Measurements from ENCODE around the gene FGF12. TPM values are rescaled to one million over a fixed set of nuclear protein-coding genes. Genes with fewer than 3 reads are reported as not detected.

Gene FGF12
- total RNA-seq, 2 donors from 2014 or later = 0.21 to 0.56 TPM

- DNase-seq = no peak
These were observed 30.3 kb downstream of the FGF12 start for GRCh38 chr3:192696943-192697587.

DNA sequence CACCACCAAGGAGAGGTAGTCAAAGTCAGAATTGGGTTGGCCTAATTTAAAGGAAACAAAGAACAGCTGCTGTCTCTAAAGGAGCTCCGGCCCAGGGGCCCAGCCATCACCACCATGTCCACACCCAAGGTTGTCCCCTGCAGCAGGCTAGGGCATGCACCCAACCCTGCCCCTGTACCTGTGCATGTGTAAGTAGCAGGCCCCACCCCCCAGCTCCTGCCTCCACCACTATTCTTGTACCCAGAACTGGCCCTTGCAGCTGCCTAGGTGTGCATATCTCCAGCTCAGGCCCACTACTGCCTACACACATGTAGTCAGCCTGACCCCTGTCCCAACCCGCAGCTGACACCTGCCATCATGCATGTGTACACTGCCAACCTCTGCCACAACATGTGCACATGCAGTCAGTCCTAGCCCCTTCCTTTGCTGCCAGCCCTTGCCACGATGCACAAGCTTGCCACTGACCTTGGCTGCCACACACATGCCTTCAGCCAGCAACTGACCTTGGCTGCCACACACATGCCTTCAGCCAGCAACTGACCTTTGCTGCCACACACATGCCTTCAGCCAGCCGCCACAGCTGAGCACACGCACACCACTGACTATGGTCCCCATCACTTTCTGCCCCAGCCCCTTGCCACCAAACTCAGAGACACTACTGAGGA, 39.7 kb downstream of the FGF12 start:
- intact Hi-C loops (cut with DNase I, micrococcal nuclease) = no loop called here
- ATAC-seq (no peak), DNase-seq (no peak)

More at GRCh38 chr3:192696943-192697587, 30.3 kb downstream of the FGF12 start:
- no peak for ATAC-seq
- intact Hi-C loops (cut with DNase I, micrococcal nuclease) = no loop called here

GRCh38 chr3:192685801-192686200, 41.5 kb downstream of the FGF12 start:
- no peak for DNase-seq
- ATAC-seq = no peak
- intact Hi-C loops (cut with DNase I, micrococcal nuclease) = no loop called here

DNA sequence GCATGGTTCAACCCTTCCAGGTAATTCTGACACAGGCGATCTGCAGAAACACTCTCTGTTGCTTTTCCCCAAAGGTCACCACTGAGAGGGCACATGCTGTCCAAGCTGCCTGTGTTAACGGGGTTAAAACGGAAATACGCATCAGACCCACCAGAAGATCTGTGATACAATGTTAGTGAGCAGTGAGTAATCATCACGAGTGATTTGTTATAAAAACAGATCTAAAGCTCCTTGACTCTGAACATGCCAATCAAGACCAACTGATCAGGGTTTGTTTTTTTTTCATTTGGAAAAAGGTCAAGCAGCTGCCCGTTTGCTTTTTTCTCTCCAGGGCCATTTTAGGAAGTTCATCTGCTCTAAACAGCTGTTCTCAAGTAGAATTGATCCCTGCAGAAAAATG, 43.2 kb downstream of the FGF12 start:
- no peak for DNase-seq
- no peak for ATAC-seq
- intact Hi-C loops (cut with DNase I, micrococcal nuclease) = no loop called here

GRCh38 chr3:192675958-192676649, 51.2 kb downstream of the FGF12 start:
- DNase-seq (no peak), ATAC-seq (no peak)
- intact Hi-C loops (cut with DNase I, micrococcal nuclease) = no loop called here

GRCh38 chr3:192655628-192656027, 71.7 kb downstream of the FGF12 start:
- DNase-seq = no peak
- no peak for ATAC-seq
- intact Hi-C loops (cut with DNase I, micrococcal nuclease) = no loop called here

DNA sequence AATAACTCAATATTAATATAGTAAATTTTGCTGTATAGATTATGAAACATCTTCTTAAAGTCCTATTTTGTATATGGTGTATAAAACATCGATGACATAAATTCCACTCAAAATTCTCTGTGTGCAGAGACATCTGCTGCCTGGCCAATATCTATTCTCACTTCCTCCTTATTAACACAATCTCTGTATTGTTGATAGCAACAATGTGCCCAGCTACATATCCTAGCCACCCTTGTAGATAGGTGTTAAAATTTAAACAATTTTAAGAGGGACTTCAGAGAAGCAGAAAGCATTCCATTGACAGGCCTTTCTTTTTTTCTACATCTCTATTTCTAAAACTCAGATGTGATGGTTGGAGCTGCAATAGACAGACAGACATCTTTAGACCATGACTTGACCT, 72.3 kb downstream of the FGF12 start:
- DNase-seq (no peak), ATAC-seq (no peak)
- intact Hi-C loops (cut with DNase I, micrococcal nuclease) = no loop called here

DNA sequence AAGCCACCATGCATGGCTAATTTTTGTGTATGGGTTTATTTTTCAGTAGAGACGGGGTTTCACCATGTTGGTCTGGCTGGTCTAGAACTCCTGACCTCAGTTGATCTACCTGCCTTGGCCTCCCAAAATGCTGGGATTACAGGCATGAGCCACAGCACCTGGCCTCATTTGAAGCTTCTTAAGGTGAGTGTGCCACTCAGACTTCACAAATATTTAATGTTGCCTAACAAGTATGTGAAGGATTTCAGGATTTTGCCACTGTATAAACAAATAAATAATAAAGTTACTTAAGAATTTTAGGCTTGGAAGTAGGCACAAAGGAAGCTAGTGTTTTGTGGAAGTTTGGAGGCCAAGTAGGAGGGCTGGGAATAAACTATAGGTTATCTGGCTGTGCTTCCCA, 73.5 kb downstream of the FGF12 start:
- DNase-seq (no peak), ATAC-seq (no peak)
- intact Hi-C loops (cut with DNase I, micrococcal nuclease) = no loop called here

- intact Hi-C loops (cut with DNase I, micrococcal nuclease) = no loop called here
- DNase-seq (no peak), ATAC-seq (no peak)
These were observed 74.6 kb downstream of the FGF12 start for GRCh38 chr3:192652727-192653126.

- ATAC-seq (no peak), DNase-seq (no peak)
- intact Hi-C loops (cut with DNase I, micrococcal nuclease) = no loop called here
These were observed 75.4 kb downstream of the FGF12 start for GRCh38 chr3:192651836-192652512.

DNA sequence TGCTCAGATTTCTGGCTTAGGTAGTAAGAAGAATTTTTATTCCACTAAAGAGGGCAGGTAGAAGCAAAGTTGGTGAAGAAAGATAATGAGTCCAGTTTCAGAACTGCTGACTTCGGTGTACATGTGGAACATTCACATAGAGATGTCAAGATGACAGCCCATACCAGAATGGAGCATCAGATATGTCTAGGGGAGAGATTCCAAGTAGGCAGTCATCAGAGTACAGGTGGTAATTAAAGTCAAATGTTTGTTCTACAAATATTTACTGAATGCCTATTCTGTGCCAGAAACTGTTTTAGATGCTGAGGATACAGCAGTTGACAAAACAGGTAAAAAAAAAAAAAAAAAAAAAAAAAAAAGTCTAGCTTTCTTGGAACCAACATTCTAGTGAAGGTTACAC, 81.9 kb downstream of the FGF12 start:
- intact Hi-C loops (cut with DNase I, micrococcal nuclease) = no loop called here
- DNase-seq (no peak), ATAC-seq (no peak)

DNA sequence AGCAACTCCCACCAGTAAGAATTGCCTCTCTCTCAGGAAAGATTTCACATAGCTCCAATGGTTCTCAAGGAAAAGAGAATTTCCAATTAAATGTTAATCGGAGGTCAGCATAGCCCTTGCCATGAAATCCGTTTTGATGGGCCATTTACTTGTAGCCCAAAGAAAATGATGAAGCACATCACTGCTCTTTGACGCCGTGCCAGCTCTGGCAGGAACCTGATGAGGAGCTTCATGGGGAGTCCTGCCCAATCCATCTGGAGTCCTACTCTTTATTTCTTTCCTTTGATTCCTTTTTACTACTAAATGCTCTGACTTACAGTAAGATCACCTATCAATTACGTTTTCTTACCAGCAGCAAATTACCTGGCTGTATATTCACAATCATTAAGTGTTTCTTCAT, 84.7 kb downstream of the FGF12 start:
- intact Hi-C loops (cut with DNase I, micrococcal nuclease) = no loop called here
- ATAC-seq (no peak), DNase-seq (no peak)

GRCh38 chr3:192641919-192642318, 85.4 kb downstream of the FGF12 start:
- intact Hi-C loops (cut with DNase I, micrococcal nuclease) = no loop called here
- DNase-seq = no peak
- no peak for ATAC-seq

DNA sequence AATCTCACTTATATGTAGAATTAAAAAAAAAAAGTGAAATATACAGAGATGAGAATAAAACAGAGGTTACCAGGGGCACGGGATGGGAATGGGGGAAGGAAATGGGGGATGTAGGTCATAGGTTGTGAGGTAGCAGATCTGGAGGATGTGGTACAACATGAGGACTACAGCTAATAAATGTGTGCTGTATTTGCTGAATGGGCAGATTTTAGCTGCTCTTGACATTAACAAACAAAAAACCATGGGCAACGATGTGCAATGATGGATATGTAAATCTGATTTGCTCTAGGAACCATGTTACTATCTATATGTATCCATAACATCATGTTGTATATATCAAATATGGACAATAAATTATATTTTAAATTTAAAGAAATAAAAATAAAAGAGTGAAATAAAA, 87.4 kb downstream of the FGF12 start:
- no peak for ATAC-seq
- no peak for DNase-seq
- intact Hi-C loops (cut with DNase I, micrococcal nuclease) = no loop called here

DNA sequence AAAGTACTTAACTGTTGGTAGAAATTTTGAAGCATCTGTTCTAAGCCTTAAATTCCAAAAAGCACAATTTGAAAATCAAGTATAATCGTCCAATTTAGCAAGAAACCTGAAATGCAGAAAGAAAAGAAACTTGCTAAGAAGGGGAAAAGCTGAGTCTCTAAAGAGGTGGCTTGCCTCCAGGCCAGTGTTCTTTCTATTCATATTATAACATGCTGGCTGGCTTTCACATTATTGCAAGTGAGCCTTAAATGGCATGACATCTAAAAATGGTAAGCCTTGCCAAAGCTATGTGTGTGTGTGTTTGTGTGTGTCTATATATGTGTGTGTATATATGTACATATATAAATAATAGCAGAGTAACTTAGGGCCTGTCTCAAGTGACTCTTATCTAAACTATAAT, 89.5 kb downstream of the FGF12 start:
- ATAC-seq = no peak
- no peak for DNase-seq

DNA sequence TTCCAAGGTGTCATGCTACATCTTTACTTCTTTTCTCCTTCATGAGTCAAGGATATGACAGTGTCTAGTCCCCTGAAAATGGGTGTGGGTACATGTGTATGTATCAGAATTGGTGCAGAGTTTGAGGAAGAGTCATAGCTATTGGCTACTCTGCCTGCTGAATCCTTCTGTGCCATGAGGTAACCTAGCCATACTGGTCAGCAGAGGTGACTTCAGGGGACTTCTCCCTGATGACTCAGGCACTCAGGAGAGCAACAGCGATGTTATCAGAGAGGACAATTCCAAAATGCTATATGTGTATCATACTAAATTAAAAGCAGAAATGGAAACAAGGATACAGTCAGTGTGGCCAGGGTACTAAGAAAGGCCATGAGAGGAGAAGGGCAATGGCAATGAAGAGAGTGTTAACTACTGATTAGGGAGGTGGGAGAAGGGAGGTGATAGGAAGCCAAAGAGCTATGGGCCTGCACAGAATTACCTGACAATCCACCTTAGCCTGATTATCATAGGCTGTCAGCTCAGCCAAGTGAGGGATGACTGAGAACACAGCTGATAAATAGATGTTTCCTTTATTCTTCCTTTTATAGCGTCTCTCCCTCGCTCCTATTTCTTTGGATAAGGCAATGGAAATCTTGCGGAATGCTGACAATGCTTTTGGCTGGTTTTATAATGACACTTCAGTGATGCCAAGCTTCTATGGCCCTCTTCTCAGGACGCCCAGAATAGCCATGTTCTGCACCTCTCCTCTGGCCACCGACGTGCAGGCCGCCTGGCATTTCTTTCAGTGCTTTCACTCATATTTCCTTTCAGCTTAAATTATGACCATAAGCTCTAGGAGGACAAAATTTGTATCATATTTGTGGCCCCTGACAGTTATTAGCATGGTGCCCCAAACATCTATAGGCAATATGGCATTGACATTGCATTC, 90.6 kb downstream of the FGF12 start:
- intact Hi-C loops (cut with DNase I, micrococcal nuclease) = no loop called here
- ATAC-seq (no peak), DNase-seq (no peak)

More for the DNA sequence above, 89.5 kb downstream of the FGF12 start:
- intact Hi-C loops (cut with DNase I, micrococcal nuclease) = no loop called here

- DNase-seq = no peak
- intact Hi-C loops (cut with DNase I, micrococcal nuclease) = no loop called here
- no peak for ATAC-seq
These were observed 97.9 kb downstream of the FGF12 start for GRCh38 chr3:192629429-192629828.

- DNase-seq = no peak
- no peak for ATAC-seq
- intact Hi-C loops (cut with DNase I, micrococcal nuclease) = no loop called here
These were observed 105.4 kb downstream of the FGF12 start for GRCh38 chr3:192621909-192622308.

GRCh38 chr3:192620275-192620674, 107.1 kb downstream of the FGF12 start:
- ATAC-seq = no peak
- intact Hi-C loops (cut with DNase I, micrococcal nuclease) = no loop called here
- no peak for DNase-seq
